HG02943 (cell line): ENCODE measurements around the gene TASOR2.
A peak's percentile ranks its signal among the peaks of the same experiment; 100 is the strongest.

Experiments
- ATAC-seq: cut with Tn5 transposase; IDR thresholded peaks from one replicate; pipeline ENCODE4 v1.9.1; 2021; ENCODE audit warnings: mild to moderate bottlenecking, low read depth, moderate library complexity; ENCODE audit not compliant: unreplicated experiment

Gene TASOR2

GRCh38 chr10:5684318-5684970 lies at the start of gene TASOR2:
Gene TASOR2, plus strand, starts transcription at chr10:5684838. Its CDS starts 35,805 bp downstream, at chr10:5720643.
- ATAC-seq = peak; percentile 76

- ATAC-seq = no peak
Observed at GRCh38 chr10:5634918-5635317, 49.7 kb upstream of the TASOR2 start.

DNA sequence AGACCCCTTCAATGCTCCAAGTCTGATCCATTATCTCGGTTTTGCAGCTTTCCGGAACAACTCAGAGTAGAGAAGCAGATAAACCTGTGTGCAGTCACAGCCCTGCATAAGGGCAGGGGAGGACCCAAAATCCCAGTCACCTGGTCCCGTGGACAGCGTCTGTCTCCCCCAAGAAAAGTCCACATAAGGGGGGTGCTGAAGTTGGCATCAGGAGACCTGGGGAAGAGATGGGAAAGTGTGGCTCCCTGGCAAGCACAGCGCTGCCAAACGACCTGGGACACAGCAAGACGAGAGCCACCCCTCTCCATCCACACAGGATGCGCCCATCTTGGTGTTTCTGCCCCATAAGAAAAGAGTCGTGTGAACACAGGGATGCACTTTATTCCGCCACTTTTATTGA lies 46.1 kb upstream of the TASOR2 start:
- ATAC-seq = no peak

- ATAC-seq = no peak
Observed at GRCh38 chr10:5639066-5639465, 45.6 kb upstream of the TASOR2 start.

DNA sequence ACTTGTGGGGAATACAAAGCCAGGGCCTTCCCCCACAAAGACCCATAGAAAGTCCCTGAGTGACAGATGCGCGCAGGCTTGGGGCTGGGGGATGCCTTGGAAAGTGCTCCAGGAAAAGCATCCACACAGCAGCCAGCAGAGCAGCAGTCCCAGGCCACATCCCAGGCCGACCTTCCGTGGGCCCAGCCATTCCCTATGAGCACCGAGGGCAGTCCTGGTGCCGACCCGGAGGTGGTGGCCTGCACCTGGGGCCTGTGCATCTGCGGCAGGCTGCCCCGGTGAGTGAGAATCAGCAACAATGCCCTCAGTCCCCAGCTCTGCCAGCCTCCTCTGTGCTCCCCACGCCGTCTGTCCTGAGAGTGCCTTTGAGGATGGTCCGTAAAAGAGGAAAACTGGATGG lies 44.6 kb upstream of the TASOR2 start:
- ATAC-seq = no peak

GRCh38 chr10:5640501-5640900 lies 44.1 kb upstream of the TASOR2 start:
- no peak for ATAC-seq

DNA sequence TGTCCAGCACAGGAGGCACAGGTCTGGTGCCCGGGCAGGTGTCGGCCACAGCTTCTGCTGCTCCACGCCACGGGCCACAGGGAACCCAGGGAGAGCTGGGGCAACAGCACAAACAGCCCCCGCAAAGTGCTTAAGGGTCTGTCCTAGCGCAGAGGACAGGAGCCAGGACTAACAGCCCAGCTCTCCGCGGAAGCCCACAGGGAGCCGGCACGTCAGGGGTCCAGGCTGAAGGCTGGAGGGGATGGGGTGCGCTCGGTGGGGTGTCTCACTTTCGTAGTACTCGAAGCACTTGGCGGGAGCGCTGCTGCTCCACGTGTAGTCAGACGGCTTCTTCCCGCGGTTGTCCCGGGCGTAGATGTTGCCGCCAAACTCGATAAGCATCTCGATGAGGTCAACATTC lies 43.1 kb upstream of the TASOR2 start:
- no peak for ATAC-seq

GRCh38 chr10:5643346-5644067 lies 41.1 kb upstream of the TASOR2 start:
- no peak for ATAC-seq

DNA sequence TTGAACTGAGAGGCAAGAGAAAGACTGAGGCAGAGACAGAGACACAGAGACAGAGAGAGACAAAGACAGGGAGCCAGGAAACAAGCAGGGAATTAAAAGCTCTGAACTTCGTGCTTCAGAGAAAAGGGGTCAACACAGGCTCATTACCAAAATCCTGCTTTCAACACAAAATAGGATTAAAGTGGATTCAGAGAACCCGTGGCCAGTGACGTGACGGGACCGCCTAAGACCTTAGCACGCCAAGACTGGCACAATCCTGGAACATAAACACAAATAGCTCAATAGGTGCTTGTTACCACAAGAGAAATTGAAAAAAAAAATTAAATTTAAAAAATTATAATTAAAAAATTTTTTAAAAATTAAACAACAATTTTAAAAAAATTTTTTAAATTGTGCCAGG lies 39.7 kb upstream of the TASOR2 start:
- no peak for ATAC-seq

- no peak for ATAC-seq
Observed at GRCh38 chr10:5645375-5645774, 39.3 kb upstream of the TASOR2 start.

- ATAC-seq = no peak
Observed at GRCh38 chr10:5645944-5646617, 38.6 kb upstream of the TASOR2 start.

GRCh38 chr10:5647507-5648240 lies 37.0 kb upstream of the TASOR2 start:
- no peak for ATAC-seq

GRCh38 chr10:5648494-5649457 lies 35.9 kb upstream of the TASOR2 start:
- ATAC-seq = no peak

DNA sequence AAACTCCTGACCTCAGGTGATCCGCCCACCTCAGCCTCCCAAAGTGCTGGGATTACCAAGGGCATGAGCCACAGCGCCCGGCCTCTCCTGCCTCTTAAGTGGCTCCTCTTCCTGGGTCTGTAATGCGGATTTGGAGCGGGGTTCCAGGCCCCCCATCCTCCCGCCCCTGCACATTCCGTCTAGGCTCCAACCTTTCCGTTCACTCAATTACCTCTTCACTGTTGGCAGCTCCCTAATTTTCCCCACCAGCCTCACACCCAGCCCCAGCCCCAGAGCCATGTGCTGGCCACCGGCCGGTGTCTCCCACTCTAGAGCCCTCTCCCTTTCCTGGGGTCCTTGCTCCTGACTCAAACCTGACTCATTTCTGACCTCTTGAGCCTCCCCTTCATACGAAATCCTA lies 34.9 kb upstream of the TASOR2 start:
- no peak for ATAC-seq

DNA sequence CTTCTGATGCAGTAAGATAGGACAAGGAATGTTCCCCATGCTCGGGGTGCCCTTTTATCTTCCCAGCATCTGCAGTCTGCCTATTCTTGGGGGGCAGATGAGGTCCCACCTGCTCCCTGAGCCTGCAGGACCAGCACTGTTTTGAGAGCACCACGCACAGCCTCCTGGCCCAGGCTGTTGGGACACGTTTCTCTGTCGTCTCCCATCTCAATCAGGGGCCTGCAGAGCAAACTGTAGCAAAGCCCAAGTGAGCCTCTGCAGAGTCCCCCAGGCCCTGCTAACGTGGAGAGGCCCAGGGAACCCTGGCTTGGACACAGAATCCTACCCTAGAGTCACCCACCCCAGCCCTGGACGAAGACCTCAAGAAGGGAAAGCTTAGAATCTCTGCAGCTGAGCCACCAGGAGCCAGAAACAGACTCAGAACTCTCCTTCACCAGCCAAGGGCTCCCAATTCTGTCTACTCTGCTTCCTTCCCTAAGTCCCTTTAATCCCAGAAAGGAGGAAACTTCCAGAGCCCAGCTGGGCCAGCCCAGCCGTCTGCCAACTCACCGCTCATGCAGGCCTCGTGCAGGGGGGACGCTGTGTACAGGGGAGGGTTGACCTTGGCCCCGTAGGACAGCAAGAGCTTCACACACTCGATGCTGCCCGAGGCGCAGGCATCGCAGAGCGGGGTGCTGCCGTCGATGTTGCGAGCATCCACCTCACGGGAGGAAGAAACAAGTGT lies 33.8 kb upstream of the TASOR2 start:
- no peak for ATAC-seq

DNA sequence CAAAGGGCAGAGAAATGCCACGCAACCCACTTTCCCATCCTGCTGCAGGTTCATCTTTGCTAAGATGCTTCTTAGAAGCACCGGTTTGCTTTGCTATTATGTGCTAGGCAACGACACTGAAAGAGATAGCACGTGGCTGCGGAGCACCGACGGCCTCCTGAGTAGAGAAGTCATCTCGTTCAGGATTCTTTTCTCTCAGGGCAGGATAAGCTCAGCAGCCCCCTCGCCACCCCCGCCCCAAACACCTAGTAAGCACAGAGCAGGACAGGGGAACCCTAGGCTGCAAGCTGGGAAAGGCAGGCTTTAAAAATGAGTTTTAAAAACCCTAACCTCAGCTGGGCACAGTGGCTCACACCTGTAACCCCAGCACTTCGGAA lies 33.3 kb upstream of the TASOR2 start:
- ATAC-seq = no peak

- no peak for ATAC-seq
Observed at GRCh38 chr10:5652746-5653145, 31.9 kb upstream of the TASOR2 start.

DNA sequence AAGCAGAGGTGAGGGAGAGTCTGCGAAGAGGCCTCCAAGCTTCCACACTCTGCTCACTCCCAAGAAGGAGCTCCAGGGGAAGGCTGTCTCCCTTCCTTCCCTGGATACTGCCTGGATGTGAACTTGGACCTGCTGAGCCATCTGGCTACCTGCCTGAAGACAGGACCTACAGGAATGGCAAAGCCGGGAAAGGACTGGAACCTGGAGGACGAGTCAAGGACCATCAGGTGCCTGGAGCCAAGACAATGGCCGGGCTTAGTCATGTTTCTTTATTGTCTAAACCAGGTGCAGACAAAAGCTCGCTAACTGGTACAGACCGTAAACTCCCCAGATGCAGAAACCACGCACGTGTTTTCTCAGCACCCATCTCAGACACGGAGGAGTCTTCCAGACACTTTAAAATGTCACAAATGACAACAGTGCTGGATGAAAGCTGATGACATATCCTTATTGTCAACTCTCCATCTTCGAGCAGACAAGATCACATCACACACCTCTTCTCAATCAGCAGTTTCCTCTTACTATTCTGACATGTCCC lies 30.4 kb upstream of the TASOR2 start:
- no peak for ATAC-seq

DNA sequence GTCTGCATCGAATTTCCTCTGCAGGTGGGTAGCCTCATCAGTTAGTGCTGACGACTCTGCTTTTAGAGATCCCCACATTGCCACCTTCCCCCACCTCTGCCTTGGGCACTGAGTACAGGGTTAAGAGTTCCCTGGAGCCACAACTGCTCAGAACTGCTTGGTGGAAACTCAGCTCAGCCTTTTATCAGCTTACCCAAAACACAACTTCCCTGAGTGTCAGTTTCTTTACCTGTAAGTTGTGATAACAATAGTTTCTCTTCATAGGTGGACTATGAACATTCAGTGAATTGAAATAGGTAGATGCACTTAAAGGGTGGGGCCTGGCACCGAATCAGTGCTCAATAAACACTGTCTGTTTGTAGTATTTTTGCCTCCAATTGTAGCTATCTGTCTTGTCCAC lies 29.5 kb upstream of the TASOR2 start:
- no peak for ATAC-seq
